B cell (primary cell): ENCODE results near the gene PDE6H. TPM values are rescaled to one million over a fixed set of nuclear protein-coding genes. Genes with fewer than 3 reads are reported as not detected.

Experiments
- ATAC-seq: fragments of 200-7000 bp; cut with Tn5 transposase; one replicate; pipeline ENCODE4 v1.10.0; 2021; ENCODE audit warnings: low read depth, mild to moderate bottlenecking, moderate number of reproducible peaks, moderate library complexity
- CTCF ChIA-PET: fragments of 350-600 bp; sonication (Branson Sonifier 250); formaldehyde crosslinking; loops from one replicate; lab custom pipeline; 2021; ENCODE audit warnings: antibody characterized with exemption, inconsistent platforms; lab: Charles Lee
- POLR2A ChIA-PET: fragments of 350-600 bp; sonication (Branson Sonifier 250); formaldehyde crosslinking; loops from one replicate; lab custom pipeline; 2021; ENCODE audit warnings: antibody characterized with exemption; lab: Charles Lee
- DNase-seq: peaks from one replicate; pipeline ENCODE4 v3.0.0; 2013
- H2AFZ ChIP-seq: 2 replicates; pipeline ENCODE4 v1.6.1; 2012; ENCODE audit warnings: mild to moderate bottlenecking, low read depth, low read length; ENCODE audit not compliant: insufficient read depth, poor library complexity, severe bottlenecking
- H3K27ac ChIP-seq, 2 donors: 1 replicate in 1 of 2; 2 replicates in 1 of 2; pipeline ENCODE4 v1.5.1; 2012 to 2013; ENCODE audit warnings: low read length in 2 of 2, mild to moderate bottlenecking in 2 of 2, moderate library complexity in 1 of 2
- H3K27me3 ChIP-seq, 4 experiments: fragments of 200-600 bp in 1 of 4; sonication (generic) in 1 of 4; replicated peaks in 1 of 4; 1 replicate in 2 of 4; 2 replicates in 2 of 4; pipeline versions ENCODE4 v1.6.1 to v1.7.0; 2013 to 2016; ENCODE audit warnings: low read length in 3 of 4, mild to moderate bottlenecking in 2 of 4, mixed read lengths in 1 of 4, moderate library complexity in 1 of 4; ENCODE audit not compliant: insufficient read depth in 4 of 4, control insufficient read depth in 3 of 4; ENCODE audit errors: control extremely low read depth in 1 of 4
- H3K36me3 ChIP-seq, 2 experiments: replicated peaks in 1 of 2; 1 replicate in 1 of 2; 2 replicates in 1 of 2; pipeline versions ENCODE4 v1.6.1 to v1.7.1; 2013; ENCODE audit warnings: low read length in 1 of 2; ENCODE audit not compliant: insufficient read depth in 2 of 2, control insufficient read depth in 1 of 2; ENCODE audit errors: control extremely low read depth in 1 of 2, extremely low read depth in 1 of 2
- H3K4me1 ChIP-seq, 2 donors: fragments of 200-600 bp in 1 of 2; sonication (generic) in 1 of 2; 1 replicate in 1 of 2; 2 replicates in 1 of 2; pipeline versions ENCODE4 v1.5.1 to v1.6.1; 2013 to 2017; ENCODE audit warnings: low read length in 2 of 2; ENCODE audit not compliant: control insufficient read depth in 2 of 2, insufficient read depth in 2 of 2
- H3K4me2 ChIP-seq: replicated peaks from 2 replicates; pipeline ENCODE3; 2012; ENCODE audit warnings: mild to moderate bottlenecking, low read depth, low read length; ENCODE audit not compliant: poor library complexity, severe bottlenecking
- H3K4me3 ChIP-seq, 5 experiments: fragments of 200-600 bp in 1 of 5; sonication (generic) in 1 of 5; 1 replicate in 3 of 5; 2 replicates in 2 of 5; pipeline versions ENCODE4 v1.5.1 to v1.7.0; 2011 to 2016; ENCODE audit warnings: low read length in 4 of 5, mild to moderate bottlenecking in 4 of 5, low read depth in 2 of 5, control low read depth in 1 of 5, moderate library complexity in 1 of 5; ENCODE audit not compliant: insufficient read depth in 1 of 5; ENCODE audit errors: control extremely low read depth in 1 of 5, extremely low read depth in 1 of 5
- H3K79me2 ChIP-seq: fragments of 200-600 bp; sonication (generic); one replicate; pipeline ENCODE4 v1.6.0; 2016; ENCODE audit warnings: low read length; ENCODE audit not compliant: control insufficient read depth, insufficient read depth
- H3K9ac ChIP-seq: fragments of 200-600 bp; sonication (generic); 2 replicates; pipeline ENCODE4 v1.6.1; 2017; ENCODE audit warnings: mild to moderate bottlenecking, low read length, moderate library complexity
- H3K9me3 ChIP-seq, 3 donors: one replicate each; pipeline versions ENCODE4 v1.6.1 to v1.7.1; 2013; ENCODE audit warnings: low read length in 2 of 3; ENCODE audit not compliant: control insufficient read depth in 2 of 3, insufficient read depth in 1 of 3; ENCODE audit errors: control extremely low read depth in 1 of 3
- H4K20me1 ChIP-seq: 2 replicates; pipeline ENCODE4 v1.6.0; 2012; ENCODE audit warnings: mild to moderate bottlenecking, low read length; ENCODE audit not compliant: insufficient read depth, control insufficient read depth, poor library complexity, severe bottlenecking
- H3K27ac Mint-ChIP-seq: one replicate; pipeline ENCODE4 v1.8.0; 2021; ENCODE audit warnings: mixed read lengths
- H3K27me3 Mint-ChIP-seq: one replicate; pipeline ENCODE4 v1.8.0; 2021; ENCODE audit warnings: mixed read lengths
- H3K4me1 Mint-ChIP-seq: one replicate; pipeline ENCODE4 v1.8.0; 2021; ENCODE audit warnings: mixed read lengths
- H3K4me3 Mint-ChIP-seq: one replicate; pipeline ENCODE4 v1.8.0; 2021; ENCODE audit warnings: mixed read lengths
- H3K9me3 Mint-ChIP-seq: one replicate; pipeline ENCODE4 v1.8.0; 2022; ENCODE audit warnings: mixed read lengths; ENCODE audit not compliant: insufficient read depth
- CTCF ChIP-seq: fragments of 200-600 bp; IDR thresholded peaks from one replicate; pipeline ENCODE4 v1.8.0; 2022; ENCODE audit warnings: antibody characterized with exemption, mild to moderate bottlenecking
- EZH2 ChIP-seq: IDR thresholded peaks from 2 replicates; pipeline ENCODE4 v1.6.1; 2012; ENCODE audit warnings: borderline replicate concordance, low read depth, mild to moderate bottlenecking, moderate library complexity, low read length; ENCODE audit not compliant: insufficient read depth, poor library complexity, severe bottlenecking
- WGBS: methylation state at CpG from one replicate; pipeline ENCODE4 v1.1.5; 2013; ENCODE audit warnings: missing lambda C conversion rate; ENCODE audit not compliant: insufficient coverage; 5-methylcytosine and 5-hydroxymethylcytosine counted together
- intact Hi-C: fragments of 100-400 bp; cut with micrococcal nuclease; formaldehyde crosslinking; loops from one replicate; pipeline ENCODE4 v1.10.0; 2022
- polyA plus RNA-seq: library from polyadenylated mRNA; depleted of rRNA; stranded (reverse); fragments of >200 nt; gene quantifications from 2 replicates; pipeline ENCODE4 v1.2.3, GENCODE V29; 2012
- total RNA-seq, 2 donors: library from RNA; stranded (reverse); fragments of 120-200 nt in 1 of 2; gene quantifications; 1 replicate in 1 of 2; 2 replicates in 1 of 2; pipeline versions ENCODE4 v1.2.3 to v1.2.4, GENCODE V29; 2013 to 2022

Gene PDE6H
- total and polyA plus RNA-seq, 2 donors (not counting 1 experiment from before 2014, with no cell fraction given): not detected

- peaks cover 9% of the 10 kb centered on the region for H3K79me2 ChIP-seq
- ChIA-PET CTCF (interaction anchor here (0.6 to 2.3 kb wide), 2 partner anchors 16 to 153 kb away, joined by 4 to 13 read pairs; no protein-coding TSS in a partner anchor), POLR2A (interaction anchor here (0.8 kb wide), 1 partner anchor 25 kb away, joined by 3 read pairs; no protein-coding TSS in a partner anchor)
- no peak overlapping the region for H3K4me3 ChIP-seq
- no peak overlapping the region for H3K27ac ChIP-seq
- H3K4me1 ChIP-seq: peaks cover 9% of the 10 kb centered on the region in 2 donors
- intact Hi-C loops: loop anchor here (5.0 to 10.0 kb wide), 4 partner anchors 217 to 857 kb away; no protein-coding TSS in a partner anchor
- H3K27me3 ChIP-seq: peaks cover 0 to 17% (median 4%) of the 10 kb centered on the region in 4 experiments
- 64% methylated on average over 1 of the region's 2 CpGs for WGBS
- Mint-ChIP-seq H3K4me1 (peaks cover 9% of the 10 kb centered on the region), H3K4me3 (no peak overlapping the region), H3K9me3 (no peaks in the 10 kb centered on the region), H3K27me3 (peaks cover 16% of the 10 kb centered on the region), H3K27ac (no peak overlapping the region)
- no peaks in the 10 kb centered on the region for H3K36me3 ChIP-seq
- H3K4me2 ChIP-seq: no peak overlapping the region
- no peaks in the 10 kb centered on the region for H3K9me3 ChIP-seq
- TF ChIP-seq CTCF: no peak
- no peak for TF ChIP-seq EZH2
- no peaks in the 10 kb centered on the region for H4K20me1 ChIP-seq
- H2AFZ ChIP-seq: no peak overlapping the region
- DNase-seq (no peak), ATAC-seq (no peak)
- no peak overlapping the region for H3K9ac ChIP-seq
These were observed 27.0 kb downstream of the PDE6H start for GRCh38 chr12:14999695-15000365.

GRCh38 chr12:15000575-15000974, 27.7 kb downstream of the PDE6H start:
- no peak overlapping the region for H3K4me2 ChIP-seq
- no CpG with 5 or more reads among the region's 2 CpGs for WGBS
- ChIA-PET CTCF (interaction anchor here (0.6 to 2.3 kb wide), 5 partner anchors 10 to 277 kb away, joined by 3 to 13 read pairs (median 4); no protein-coding TSS in a partner anchor), POLR2A (interaction anchor here (0.8 kb wide), 1 partner anchor 24 kb away, joined by 3 read pairs; no protein-coding TSS in a partner anchor)
- no peaks in the 10 kb centered on the region for H3K9me3 ChIP-seq
- H3K4me1 Mint-ChIP-seq: peaks cover 3% of the 10 kb centered on the region
- peaks cover 0 to 17% (median 6%) of the 10 kb centered on the region in 4 experiments for H3K27me3 ChIP-seq
- no peak overlapping the region for H3K27ac Mint-ChIP-seq
- peaks cover 1 to 2% of the 10 kb centered on the region in 2 donors for H3K4me1 ChIP-seq
- H3K9me3 Mint-ChIP-seq: no peaks in the 10 kb centered on the region
- H2AFZ ChIP-seq: no peak overlapping the region
- no peak for ATAC-seq
- H3K27me3 Mint-ChIP-seq: peaks cover 22% of the 10 kb centered on the region
- intact Hi-C loops: loop anchor here (5.0 kb wide), 1 partner anchor 857 kb away; no protein-coding TSS in a partner anchor
- no peaks in the 10 kb centered on the region for H3K36me3 ChIP-seq
- H3K4me3 Mint-ChIP-seq: no peak overlapping the region
- H3K4me3 ChIP-seq: no peak overlapping the region
- no peak overlapping the region for H3K27ac ChIP-seq
- no peaks in the 10 kb centered on the region for H4K20me1 ChIP-seq
- H3K79me2 ChIP-seq: peaks cover 2% of the 10 kb centered on the region
- DNase-seq: no peak
- no peak overlapping the region for H3K9ac ChIP-seq
- TF ChIP-seq EZH2 (no peak), CTCF (no peak)
